NT2/D1 (cell line): ENCODE data around the gene BMPER.
A peak's percentile ranks its signal among the peaks of the same experiment; 100 is the strongest.

ENCODE experiments used
- DNase-seq: peaks from one replicate; pipeline ENCODE4 v3.0.0-alpha.2; 2011; ENCODE audit warnings: low read depth, low spot score
- H3K27me3 ChIP-seq: 2 replicates; pipeline ENCODE4 v1.6.0; 2011; ENCODE audit warnings: mild to moderate bottlenecking; ENCODE audit not compliant: insufficient read length, insufficient read depth
- H3K36me3 ChIP-seq: 2 replicates; pipeline ENCODE4 v1.6.1; 2011; ENCODE audit warnings: mild to moderate bottlenecking, low read length, mixed read lengths; ENCODE audit not compliant: insufficient read depth, insufficient read length
- H3K4me1 ChIP-seq: 2 replicates; pipeline ENCODE4 v1.5.1; 2011; ENCODE audit not compliant: insufficient read depth, insufficient read length
- H3K4me3 ChIP-seq: 2 replicates; pipeline ENCODE4 v1.5.1; 2011; ENCODE audit warnings: low read depth; ENCODE audit not compliant: insufficient read length
- H3K9ac ChIP-seq: 2 replicates; pipeline ENCODE4 v1.6.0; 2011; ENCODE audit warnings: low read depth; ENCODE audit not compliant: insufficient read length
- H3K9me3 ChIP-seq: 2 replicates; pipeline ENCODE4 v1.5.1; 2011; ENCODE audit warnings: mild to moderate bottlenecking, low read length; ENCODE audit not compliant: insufficient read depth
- SUZ12 ChIP-seq: IDR thresholded peaks from 2 replicates; pipeline ENCODE4 v1.6.1; 2011; ENCODE audit not compliant: insufficient read length, insufficient read depth; ENCODE audit errors: extremely low read depth
- YY1 ChIP-seq: IDR thresholded peaks from 2 replicates; pipeline ENCODE4 v1.6.1; 2011; ENCODE audit not compliant: insufficient read length, insufficient read depth
- ZNF274 ChIP-seq: IDR thresholded peaks from 2 replicates; pipeline ENCODE4 v1.6.1; 2011; ENCODE audit warnings: mild to moderate bottlenecking, low read depth, low read length

The BMPER gene

DNA sequence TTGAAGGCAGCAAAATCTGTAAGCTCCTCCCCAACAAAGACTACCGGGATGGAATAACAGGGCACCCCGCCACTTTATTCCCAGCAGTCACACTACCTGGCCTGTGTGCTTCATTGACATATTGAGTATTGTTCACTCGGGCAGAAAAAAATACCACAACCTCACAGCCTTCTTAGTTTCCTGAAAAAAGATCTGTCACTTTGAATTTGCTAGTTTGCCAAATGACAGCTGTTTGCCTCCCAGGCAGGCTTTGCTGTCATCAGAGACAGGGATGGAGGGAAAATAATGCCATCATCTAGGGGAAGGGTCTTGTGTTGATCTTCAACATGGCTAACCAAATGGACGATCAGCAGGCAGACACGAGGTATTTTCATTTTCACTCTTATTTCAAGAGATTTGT is 26.9 kb downstream of the BMPER start:
- DNase-seq: no peak
- no peaks in the 10 kb centered on the region for H3K36me3 ChIP-seq
- H3K4me3 ChIP-seq: no peak overlapping the region
- no peaks in the 10 kb centered on the region for H3K9me3 ChIP-seq
- H3K27me3 ChIP-seq: no peaks in the 10 kb centered on the region
- no peak overlapping the region for H3K9ac ChIP-seq
- H3K4me1 ChIP-seq: peaks cover 3% of the 10 kb centered on the region
- TF ChIP-seq SUZ12 (no peak), YY1 (no peak), ZNF274 (no peak)

DNA sequence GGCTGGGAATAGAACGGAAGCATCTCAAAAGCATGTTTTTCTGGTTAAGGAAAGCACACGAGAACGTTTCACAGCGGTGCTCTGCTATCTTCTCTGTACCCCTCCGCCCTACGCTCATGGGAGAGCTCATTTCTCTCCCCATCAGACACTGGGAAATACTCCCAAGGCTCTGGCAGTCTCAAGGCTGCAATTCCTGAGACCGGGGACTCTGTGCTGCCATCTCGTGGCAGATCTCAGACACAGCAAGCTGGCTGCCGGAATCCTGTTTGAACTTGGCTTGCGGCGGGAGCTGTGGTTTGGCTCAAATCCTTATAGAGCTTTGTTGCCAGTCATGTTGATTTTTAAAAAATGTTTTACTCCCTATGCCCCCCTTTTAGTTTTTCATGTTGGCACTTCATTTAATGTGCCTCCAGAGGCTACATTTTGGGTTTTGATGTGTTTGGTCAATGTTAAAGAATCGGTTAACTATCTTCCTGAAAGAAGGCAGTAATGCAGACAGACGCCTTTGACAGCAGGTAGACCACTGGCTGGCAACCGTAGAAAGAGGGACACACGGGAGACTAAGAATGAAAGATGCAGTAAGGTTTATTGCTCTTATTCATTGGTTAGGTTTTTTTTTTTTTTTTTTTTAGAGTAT is 27.6 kb downstream of the BMPER start:
- Histone ChIP-seq H3K4me3 (no peak overlapping the region), H3K9me3 (no peaks in the 10 kb centered on the region), H3K4me1 (peaks cover 3% of the 10 kb centered on the region), H3K27me3 (no peaks in the 10 kb centered on the region), H3K36me3 (no peaks in the 10 kb centered on the region), H3K9ac (no peak overlapping the region)
- peak; percentile 85 for DNase-seq
- TF ChIP-seq ZNF274 (no peak), SUZ12 (no peak), YY1 (no peak)

- H3K9ac ChIP-seq: no peak overlapping the region
- H3K9me3 ChIP-seq: no peaks in the 10 kb centered on the region
- peak; percentile 40 for DNase-seq
- H3K4me3 ChIP-seq: no peak overlapping the region
- no peaks in the 10 kb centered on the region for H3K36me3 ChIP-seq
- peaks cover 3% of the 10 kb centered on the region for H3K4me1 ChIP-seq
- TF ChIP-seq YY1: no peak
- no peak for TF ChIP-seq ZNF274
- no peak for TF ChIP-seq SUZ12
- H3K27me3 ChIP-seq: no peaks in the 10 kb centered on the region
Observed at GRCh38 chr7:33933611-33934281, 28.4 kb downstream of the BMPER start.

- Histone ChIP-seq H3K9ac (no peak overlapping the region), H3K36me3 (no peaks in the 10 kb centered on the region)
Observed at GRCh38 chr7:33934391-33934790, 29.1 kb downstream of the BMPER start.

DNA sequence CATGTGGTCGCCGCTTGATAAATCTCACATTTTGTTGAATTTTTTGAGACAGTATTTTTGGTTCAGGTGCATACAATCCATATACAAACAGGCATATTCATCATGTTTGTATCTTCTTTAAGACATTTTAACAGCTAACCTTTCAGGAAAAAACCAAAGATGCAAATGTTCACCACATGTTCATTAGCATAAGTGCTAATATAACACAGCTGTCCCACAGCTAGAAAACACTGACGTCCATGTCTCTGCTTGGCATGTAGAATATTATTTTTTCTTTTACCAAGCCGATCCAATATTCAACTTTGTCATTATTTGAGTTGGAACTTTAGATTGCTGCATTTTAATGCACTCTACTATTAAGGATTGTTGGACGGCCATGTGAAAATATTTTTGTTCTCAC is 31.2 kb downstream of the BMPER start:
- Histone ChIP-seq H3K36me3 (no peaks in the 10 kb centered on the region), H3K9ac (no peak overlapping the region), H3K4me3 (no peak overlapping the region), H3K9me3 (no peaks in the 10 kb centered on the region), H3K4me1 (peaks cover 3% of the 10 kb centered on the region), H3K27me3 (no peaks in the 10 kb centered on the region)
- no peak for DNase-seq
- TF ChIP-seq SUZ12 (no peak), ZNF274 (no peak)

More at GRCh38 chr7:33934391-33934790, 29.1 kb downstream of the BMPER start:
- no peak for TF ChIP-seq YY1
- TF ChIP-seq ZNF274: no peak
- TF ChIP-seq SUZ12: no peak
- Histone ChIP-seq H3K27me3 (no peaks in the 10 kb centered on the region), H3K4me3 (no peak overlapping the region), H3K4me1 (peaks cover 3% of the 10 kb centered on the region), H3K9me3 (no peaks in the 10 kb centered on the region)
- no peak for DNase-seq

DNA sequence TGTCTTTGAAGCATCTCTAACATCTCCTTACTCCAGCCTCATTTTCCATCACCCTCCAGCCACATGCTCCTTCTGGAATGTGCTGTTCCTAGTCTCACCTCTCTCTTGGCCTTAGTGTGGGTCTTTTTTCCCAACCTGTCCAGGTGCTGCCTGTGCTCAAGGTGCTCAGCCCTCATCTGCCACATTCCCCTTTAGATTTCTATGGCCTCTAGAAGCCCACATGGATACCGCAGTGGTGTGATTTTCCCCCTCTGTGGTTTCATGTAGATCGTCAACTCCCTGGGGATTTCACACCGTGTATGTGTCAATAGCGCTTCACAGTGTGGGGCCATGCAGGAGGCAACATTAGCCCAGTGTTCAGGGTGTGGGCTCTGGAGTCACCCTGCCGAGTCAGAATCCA is 32.5 kb downstream of the BMPER start:
- Histone ChIP-seq H3K27me3 (no peaks in the 10 kb centered on the region), H3K9me3 (no peaks in the 10 kb centered on the region), H3K36me3 (no peaks in the 10 kb centered on the region), H3K9ac (no peak overlapping the region), H3K4me3 (no peak overlapping the region), H3K4me1 (peaks cover 3% of the 10 kb centered on the region)
- DNase-seq: no peak
- TF ChIP-seq YY1 (no peak), ZNF274 (no peak), SUZ12 (no peak)

DNA sequence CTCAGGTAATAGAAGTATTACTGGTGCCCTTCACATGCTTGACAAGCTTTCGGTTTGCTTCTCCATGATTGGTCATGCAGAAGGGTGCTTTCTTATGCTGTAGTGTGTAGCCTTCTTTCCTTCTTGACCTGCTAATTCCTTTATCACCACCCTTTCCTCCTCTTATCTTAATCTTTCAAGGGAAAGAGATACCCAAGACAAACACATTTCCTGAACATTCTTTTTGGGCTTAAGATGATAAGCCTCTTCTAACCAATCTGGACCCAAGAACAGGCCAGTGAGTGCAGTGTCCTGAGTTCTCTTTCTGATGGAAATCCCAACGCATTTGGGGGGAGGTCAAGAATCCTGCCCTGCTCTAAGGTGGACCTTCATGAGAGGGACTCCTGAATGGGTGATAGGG is 33.8 kb downstream of the BMPER start:
- no peaks in the 10 kb centered on the region for H3K36me3 ChIP-seq

More for the DNA sequence above, 33.8 kb downstream of the BMPER start:
- no peak overlapping the region for H3K9ac ChIP-seq
- DNase-seq: no peak
- H3K27me3 ChIP-seq: no peaks in the 10 kb centered on the region
- TF ChIP-seq ZNF274: no peak
- no peak for TF ChIP-seq SUZ12
- TF ChIP-seq YY1: no peak
- no peak overlapping the region for H3K4me3 ChIP-seq
- H3K4me1 ChIP-seq: no peaks in the 10 kb centered on the region
- no peaks in the 10 kb centered on the region for H3K9me3 ChIP-seq
